ENCODE data around the gene PET100.

The PET100 gene

DNA sequence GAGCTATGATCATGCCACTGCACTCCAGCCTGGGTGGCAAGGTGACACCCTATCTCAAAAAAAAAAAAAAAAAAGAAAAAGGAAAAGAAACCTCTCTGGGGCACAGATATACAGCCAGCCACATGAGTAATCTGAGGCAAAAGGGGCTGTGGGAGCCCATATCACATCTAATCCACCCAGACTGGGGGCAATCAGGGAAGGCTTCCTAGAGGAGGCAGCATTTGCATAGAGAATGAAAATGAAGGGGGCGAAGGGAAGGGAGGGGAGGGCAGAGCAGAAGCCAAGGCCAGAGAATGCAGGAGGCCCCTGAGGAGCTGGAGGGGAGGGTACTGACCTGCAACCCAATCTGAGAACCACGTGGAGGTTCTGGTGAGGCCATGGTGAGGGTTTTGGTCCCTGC, 20.6 kb downstream of the PET100 start:
- DNase-seq (ENCODE audit: low read depth in 2 of 2): no peak

DNA sequence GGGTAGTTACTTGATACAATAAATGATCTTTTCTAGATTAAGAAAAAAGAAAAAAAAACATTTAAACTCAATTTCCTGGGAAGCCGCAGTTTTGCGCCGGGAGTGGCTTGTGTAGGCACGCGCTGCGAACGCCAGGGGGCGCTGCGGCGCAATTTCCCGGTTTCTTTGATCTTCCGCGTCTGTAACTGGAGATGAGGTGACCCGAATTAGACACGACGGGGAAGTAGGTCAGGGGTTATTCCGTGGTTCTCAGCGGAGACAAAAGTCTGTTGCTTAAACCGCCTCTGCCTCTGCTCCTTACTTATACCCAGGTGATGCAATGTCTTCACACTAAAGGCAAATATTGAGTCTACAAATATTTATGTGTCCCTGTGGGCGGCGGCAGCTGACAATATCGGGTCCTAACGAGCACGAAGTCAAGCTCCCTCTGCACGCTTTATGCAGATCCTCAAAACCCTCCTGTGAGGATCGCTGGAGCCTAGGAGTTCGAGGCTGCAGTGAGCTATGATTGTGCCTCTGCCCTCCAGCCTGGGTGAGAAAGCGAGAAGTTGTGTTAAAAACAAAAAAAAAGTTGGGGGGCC, 22.6 kb downstream of the PET100 start:
- DNase-seq (ENCODE audit: low read depth in 2 of 2): peak; percentile 70 to 76

DNA sequence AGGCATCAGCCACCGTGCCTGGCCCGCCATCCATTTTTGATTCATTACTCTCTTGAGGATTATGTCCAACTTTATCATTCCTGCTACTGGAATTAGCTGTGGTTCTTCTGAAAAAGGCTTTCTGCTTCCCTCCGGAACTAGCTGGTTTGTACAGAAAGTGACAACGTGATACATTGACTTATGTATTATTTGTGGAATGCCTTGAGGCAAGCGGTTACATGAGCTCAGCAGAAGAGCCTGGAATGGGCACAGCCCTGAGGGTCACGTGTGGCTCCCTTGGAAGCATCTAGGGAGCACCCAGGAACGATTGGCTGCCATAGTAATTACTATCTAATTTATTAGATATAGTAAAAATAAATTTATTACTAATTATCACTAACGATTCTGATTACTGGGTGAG, 24.8 kb downstream of the PET100 start:
- DNase-seq (ENCODE audit: low read depth in 2 of 2): no peak

DNA sequence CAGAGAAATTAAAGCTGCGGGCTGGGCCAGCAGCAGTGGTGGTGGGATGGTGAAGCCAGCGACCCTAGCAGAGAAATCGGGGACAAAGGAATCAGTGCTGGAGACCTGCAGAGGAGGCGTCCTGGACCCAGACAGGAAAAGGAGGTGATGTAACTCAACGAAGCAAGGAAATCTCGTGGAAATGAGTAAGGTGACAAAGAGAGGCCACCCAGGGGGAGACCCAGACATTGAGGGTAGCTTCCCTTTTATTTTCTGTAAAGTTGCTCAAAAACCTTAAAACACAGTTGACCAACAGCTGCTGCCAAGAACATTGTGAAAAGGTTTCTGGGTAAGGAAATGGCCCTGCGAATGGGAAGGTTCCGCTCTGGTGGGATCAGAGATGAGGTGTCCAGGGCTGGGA, 26.0 kb downstream of the PET100 start:
- no peak for DNase-seq (ENCODE audit: low read depth in 2 of 2)

DNA sequence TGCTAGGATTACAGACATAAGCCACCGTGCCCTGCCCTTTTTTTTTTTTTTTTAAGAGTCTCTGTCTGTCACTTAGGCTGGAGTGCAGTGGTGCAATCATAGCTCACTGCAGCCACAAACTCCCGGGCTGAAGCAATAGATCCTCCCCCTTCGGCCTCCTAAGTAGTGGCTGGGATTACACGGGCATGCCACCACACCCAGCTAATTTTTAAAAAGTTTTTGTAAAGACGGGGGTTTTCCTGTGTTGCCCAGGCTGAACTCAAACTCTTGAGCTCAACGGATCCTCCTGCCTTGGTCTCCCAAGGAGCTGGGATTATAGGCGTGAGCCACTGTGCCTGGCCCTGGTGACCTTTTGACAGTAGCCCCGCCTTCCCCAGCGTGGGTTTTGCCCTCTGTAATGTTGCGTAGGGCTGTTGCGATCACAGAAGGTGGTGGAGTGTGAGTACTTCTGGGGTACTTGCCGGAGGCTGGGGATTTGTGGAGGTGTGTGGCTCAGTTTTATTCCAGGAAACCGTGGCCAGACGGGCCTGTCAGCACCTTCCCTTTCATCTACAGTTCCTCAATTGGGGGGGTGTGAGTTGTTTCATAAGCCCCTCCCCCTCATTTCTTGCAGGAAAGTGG, 27.6 kb downstream of the PET100 start:
- peak in 1 of 2 donors; percentile 39 for DNase-seq (ENCODE audit: low read depth in 2 of 2)

DNA sequence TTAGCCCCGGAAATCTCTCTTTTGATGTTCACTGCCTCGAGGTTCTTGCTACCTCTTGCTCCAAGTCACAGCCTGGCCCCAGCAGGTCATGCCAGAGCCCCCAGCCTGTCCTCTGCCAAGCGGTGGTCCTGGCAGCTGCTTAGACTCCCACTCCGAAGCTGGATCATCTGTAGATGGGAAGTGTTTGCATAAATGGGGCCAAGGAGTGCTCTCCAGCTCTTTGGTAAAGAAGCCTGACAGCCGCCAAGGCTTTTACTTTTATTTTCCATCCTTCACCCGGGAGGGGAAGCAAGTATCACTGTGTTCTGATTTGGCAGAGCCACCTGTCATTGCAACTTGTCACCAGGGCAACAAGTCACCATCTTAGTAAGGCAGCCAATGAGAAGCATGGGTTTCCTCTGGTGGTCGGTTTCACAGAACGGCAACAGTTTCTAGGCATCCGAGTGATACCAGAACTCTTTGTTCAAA, 28.7 kb downstream of the PET100 start:
- peak; percentile 26 to 27 for DNase-seq (ENCODE audit: low read depth in 2 of 2)

DNA sequence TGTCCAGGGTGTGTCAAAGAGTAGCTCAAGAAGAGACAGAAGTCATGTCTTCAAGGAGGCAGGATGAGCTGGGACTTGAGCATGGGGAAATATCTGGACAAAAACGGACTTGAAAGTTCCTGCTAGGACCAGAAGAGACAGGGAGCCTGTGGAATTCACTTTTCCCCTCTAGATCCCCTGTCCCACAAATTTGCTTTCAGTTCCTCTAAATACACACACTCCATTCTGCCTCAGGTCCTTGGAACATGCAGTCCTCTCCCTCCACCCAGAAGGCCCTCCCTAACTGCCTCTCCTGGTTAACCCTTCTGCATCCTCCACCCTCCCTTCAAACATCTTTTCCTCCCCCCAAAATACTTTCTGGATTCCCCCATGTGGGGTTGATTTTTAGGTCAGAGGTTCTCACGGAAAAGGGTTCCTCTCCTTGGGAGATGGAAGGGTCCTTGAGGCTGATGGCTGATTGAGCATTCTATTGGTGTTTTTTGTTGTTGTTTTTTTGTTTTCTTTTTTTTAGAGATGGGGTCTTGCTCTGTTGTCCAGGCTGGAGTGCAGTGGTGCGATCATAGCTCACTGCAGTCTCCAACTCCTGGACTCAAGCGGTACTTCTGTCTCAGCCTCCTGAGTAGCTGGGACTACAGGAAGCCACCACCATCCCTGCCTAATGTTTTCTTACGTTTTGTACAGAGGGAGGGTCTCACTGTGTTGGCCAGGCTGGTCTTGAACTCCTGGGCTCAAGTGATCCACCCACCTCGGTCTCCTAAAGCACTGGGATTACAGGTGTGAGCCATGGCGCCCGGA, 32.3 kb downstream of the PET100 start:
- no peak for DNase-seq (ENCODE audit: low read depth in 2 of 2)

DNA sequence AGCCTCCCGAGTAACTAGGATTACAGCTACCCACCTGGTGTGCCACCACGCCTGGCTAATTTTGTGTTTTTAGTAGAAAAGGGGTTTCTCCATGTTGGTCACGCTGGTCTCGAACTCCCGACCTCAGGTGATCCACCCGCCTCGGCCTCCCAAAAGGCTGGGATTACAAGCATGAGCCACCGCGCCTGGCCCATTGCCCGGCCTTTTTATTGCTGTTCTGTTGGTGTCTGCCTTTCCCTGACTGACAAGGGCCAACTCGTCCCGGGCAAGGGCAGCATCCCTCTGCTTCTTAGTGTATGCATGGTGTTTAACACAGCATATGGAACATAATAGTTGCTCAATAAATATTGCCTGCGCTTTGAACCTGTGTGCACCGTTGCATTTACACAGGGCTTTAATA, 33.1 kb downstream of the PET100 start:
- no peak for DNase-seq (ENCODE audit: low read depth in 2 of 2)

DNA sequence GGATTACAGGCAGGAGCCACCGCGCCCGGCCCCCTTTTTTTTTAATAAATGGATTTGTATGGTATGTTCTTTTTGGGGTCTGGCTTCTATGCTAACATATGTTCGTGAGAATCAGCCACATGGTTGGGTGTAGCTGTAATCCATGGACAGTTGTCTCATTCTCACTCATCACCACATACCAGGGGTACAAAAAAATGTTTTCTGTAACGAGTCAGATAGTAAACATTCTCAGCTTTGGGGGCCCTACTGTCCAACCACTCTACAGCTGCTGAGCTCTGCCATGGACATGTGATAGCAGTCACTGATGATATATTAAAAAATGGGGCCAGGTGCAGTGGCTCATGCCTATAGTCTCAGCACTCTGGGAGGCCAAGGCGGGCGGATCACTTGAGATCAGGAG, 34.1 kb downstream of the PET100 start:
- DNase-seq (ENCODE audit: low read depth in 2 of 2): no peak

DNA sequence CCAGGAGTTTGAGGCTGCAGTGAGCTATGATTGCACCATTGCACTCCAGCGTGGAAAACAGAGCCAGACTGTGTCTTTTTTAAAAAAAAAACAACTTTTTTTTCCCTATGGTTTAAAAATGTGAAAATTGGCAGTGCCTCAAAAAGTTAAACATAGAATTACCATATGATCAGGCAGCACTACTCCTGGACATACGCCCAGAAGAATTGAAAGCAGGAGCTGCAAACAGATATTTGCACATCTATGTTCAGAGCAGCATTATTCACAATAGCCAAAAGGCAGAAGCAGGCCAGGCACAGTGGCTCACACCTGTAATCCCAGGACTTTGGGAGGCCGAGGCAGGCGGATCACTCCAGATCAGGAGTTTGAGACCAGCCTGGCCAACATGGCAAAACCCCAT, 35.5 kb downstream of the PET100 start:
- no peak for DNase-seq (ENCODE audit: low read depth in 2 of 2)

DNA sequence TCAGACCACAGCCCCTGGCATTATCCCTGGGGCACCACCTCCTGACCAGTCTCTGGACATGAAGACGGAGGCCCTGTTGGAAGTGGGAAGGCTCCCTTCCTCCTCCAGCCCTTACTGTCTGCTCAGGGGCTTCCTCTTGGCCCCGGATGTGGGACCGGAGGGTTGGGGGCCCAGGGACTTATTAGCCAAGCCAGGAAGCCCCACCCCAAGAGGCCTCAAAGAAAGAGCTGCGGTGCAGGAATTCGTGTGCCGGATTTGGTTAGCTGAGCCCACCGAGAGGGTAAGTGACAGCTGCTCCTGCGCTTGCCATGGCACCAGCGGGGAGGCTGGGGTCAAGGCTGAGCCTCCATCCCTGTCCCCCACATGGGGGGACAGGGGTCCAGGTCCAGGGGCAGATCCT, 39.2 kb downstream of the PET100 start, which contains the start of gene RETN:
RETN (plus strand) TSS at position 208 of the 400 bp plus-strand sequence. CDS start 278 bp downstream, outside the sequence.
- no peak for DNase-seq (ENCODE audit: low read depth in 2 of 2)

DNA sequence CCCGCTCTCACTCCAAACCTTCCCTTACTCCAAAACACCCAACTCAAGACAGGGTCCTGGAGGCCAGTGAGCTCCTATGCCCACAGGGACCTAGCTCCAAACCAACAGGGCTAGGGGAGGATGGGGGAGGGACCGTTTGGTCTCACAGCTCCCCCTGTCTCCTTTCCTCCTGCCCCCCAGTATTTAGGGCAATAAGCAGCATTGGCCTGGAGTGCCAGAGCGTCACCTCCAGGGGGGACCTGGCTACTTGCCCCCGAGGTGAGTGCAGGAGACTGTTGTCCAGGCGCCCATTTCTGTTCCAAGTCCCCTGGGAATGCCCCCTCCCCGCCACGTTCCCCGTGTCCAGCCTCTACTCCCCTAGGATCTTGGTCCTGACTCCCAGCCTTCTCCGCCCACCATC, 40.0 kb downstream of the PET100 start:
- no peak for DNase-seq (ENCODE audit: low read depth in 2 of 2)

DNA sequence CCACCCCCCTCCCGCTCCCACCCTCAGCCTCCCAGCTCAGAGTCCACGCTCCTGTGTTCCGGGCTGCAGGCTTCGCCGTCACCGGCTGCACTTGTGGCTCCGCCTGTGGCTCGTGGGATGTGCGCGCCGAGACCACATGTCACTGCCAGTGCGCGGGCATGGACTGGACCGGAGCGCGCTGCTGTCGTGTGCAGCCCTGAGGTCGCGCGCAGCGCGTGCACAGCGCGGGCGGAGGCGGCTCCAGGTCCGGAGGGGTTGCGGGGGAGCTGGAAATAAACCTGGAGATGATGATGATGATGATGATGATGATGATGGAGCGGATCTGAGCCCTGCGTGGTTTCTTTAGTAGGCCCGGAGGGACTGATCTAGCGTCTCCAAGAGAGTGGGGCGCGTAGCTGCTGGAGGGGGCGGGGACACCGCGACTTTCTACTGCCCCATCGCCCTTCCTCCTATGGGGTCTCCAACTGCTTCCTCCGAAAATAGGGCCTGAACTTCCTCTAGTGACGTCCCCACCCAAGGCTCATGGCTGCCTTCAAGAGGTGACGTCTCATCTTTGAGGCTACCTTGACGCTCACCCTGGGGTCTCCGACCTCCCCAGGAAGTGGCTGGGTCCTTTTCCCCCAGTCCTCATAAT, 40.7 kb downstream of the PET100 start:
- DNase-seq (ENCODE audit: low read depth in 2 of 2): no peak

DNA sequence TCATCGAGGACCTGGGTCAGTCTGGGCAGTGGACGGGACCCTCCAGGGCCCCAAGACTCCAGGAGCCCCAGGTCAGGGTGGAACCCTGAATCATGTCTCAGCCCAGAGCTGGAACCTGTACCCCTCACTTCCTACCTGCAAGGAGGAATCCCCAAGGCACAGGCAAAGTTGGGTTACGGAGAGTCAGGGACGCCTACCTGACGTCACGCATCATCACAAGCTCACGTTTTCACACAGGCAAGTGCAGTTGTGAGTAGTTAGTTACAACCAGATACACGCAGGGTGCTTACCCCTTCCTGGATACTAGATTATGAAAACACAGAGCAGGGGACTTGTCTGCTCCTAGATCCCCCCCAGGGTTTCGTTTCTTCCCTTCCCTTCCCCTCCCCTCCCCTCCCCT, 41.2 kb downstream of the PET100 start:
- DNase-seq (ENCODE audit: low read depth in 2 of 2): no peak

DNA sequence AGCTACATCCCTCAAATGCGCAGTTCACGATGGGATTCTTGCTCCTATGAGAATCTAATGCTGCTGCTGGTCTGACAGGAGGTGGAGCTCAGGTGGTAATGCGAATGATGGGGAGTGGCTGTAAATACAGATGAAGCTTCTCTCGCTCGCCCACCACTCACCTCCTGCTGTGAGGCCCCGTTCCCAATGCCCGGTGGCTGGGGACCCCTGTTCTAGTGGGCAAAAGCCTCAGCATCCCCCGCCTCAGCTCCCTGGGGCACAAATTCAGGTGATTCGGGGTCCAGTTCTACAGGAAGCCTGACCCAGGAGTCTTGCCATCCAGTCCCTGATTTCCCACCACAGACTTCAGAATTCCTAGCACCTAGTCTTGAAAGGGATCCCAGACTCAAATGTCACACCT, 42.9 kb downstream of the PET100 start:
- DNase-seq (ENCODE audit: low read depth in 2 of 2): no peak

DNA sequence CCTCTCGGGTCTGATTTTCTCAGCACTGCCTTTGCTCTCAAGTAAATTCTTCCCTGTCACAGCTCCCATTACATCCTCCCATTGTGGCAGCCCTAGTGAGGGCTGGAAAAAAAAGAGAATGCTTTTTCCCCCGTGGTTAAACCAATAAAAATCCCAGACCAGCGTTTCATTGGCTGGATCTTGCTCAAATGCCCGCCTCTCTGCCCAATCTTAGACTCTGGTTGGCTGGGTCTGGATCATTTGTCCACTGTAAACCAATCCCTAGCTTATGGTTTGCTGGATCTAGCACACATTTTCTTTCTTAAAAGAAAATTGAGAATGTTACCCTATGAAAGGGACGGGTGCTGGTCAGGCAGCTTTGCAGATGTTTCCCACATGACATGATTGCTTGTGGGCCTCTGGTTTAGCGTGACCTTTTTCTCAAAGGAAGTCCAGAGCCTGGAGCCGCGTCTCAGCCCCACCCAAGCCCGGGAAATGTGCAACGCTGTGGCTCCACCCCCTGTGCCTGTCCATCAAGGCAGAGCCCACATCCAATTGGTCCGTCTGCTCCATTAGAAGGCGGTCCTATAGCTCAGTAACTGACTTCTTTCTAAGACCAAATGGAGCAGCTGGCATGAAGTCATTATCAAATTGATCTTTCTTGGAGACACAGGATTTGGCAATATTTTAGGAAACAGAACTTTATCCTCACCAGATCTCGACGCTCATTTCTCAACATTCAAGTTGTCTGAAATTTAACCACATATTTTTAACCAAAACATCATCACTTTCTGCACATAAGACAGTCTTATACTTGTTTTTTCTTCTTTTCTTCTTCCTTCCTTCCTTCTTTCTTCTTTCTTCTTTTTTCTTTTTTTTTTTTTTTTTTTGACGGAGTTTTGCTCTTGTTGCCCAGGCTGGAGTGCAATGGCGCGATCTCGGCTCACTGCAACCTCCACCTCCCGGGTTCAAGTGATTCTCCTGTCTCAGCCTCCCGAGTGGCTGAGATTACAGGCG, 44.7 kb downstream of the PET100 start:
- no peak for DNase-seq (ENCODE audit: low read depth in 2 of 2)

DNA sequence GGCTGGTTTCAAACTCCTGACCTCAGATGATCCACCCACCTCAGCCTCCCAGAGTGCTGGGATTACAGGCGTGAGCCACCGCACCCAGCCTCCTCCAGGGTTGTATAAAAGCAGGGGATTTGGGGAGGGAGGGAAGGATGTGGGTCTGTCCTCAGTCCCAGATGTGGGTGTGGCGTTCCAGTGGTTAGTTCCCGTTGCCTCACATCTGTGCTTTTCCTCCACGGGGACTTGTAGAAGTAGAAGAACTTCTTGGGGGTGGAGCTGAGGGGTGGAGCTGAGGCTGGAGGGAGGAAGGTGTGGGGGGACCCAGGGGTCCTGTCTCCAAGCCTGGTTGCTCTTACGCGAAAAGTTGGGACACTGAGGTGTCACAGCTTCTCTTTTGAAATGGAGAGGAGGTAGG, 46.8 kb downstream of the PET100 start:
- DNase-seq (ENCODE audit: low read depth in 2 of 2): no peak

DNA sequence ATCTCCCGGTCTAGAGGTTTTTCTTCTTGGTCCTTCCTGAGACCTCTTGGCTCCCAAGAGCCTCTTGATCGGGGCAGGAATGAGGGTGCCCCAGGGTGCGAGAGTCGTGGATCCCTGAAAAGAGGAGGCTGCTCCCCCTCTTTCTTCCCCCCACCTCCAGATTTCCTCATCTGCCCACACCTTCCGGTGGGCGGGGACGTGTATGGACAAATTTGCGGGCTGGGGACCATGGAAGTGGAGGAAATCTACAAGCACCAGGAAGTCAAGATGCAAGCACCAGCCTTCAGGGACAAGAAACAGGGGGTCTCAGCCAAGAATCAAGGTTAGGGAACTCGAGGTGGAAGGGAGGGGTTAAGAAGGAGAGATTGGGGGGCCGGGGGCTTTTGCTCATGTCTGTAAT, 47.3 kb downstream of the PET100 start, which contains the start of gene MCEMP1:
MCEMP1 (plus strand) TSS at position 237 of the 400 bp plus-strand sequence; CDS start at position 268, 31 bp downstream.
- no peak for DNase-seq (ENCODE audit: low read depth in 2 of 2)

DNA sequence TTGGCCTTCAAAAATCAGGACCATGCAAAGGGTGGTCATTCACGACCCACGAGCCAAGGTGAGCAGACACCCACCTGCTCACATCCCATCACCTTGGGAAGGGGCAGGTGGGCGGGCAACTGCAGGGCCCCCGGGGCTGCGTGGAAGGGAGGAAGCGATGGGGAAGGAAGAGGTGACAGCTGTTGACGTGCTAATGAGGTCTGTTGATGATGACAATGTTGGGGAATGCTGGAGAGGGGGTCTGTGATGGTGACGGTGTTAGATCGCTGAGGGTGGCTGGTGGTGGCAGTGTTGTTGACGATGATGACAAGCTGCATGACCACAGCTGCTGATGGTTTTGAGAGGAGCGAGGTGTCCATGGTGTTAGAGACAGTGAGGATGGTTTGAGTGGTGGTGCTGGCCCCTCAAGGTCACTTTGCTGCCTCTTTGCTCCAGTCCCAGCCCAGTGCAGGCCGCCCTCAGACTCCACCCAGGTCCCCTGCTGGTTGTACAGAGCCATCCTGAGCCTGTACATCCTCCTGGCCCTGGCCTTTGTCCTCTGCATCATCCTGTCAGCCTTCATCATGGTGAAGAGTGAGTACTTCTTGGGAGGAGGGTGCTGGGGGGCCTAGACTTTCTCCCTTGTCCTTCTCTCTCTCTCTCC, 48.2 kb downstream of the PET100 start:
- DNase-seq (ENCODE audit: low read depth in 2 of 2): no peak

DNA sequence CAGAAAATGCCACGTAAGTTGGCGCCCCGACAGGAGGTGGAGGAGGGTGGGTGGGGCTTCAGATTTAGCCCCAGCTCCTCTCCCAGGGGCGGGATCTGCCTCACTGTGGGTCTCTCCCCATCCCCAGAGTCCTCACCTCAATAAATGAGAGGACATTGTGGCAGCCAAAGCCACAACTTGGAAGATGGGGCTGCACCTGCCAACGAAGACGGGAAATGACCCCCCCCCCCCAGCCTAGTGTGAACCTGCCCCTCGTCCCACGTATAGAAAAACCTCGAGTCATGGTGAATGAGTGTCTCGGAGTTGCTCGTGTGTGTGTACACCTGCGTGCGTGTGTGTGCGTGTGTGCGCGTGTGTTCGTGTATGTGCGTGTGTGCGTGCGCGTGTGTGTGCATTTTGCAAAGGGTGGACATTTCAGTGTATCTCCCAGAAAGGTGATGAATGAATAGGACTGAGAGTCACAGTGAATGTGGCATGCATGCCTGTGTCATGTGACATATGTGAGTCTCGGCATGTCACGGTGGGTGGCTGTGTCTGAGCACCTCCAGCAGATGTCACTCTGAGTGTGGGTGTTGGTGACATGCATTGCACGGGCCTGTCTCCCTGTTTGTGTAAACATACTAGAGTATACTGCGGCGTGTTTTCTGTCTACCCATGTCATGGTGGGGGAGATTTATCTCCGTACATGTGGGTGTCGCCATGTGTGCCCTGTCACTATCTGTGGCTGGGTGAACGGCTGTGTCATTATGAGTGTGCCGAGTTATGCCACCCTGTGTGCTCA, 49.6 kb downstream of the PET100 start:
- peak; percentile 48 to 56 for DNase-seq (ENCODE audit: low read depth in 2 of 2)

Measured in stimulated activated CD4-positive, alpha-beta T cell treated with anti-CD3 and anti-CD28 coated beads, Interleukin-15, amount 100 ng/mL, for 48 hours (primary cell).